Activated CD4-positive, alpha-beta T cell treated with anti-CD3 and anti-CD28 coated beads, Interleukin-2, Interleukin-6, amounts not matched to agents 100 ng/mL and 50 ng/mL, durations not matched to agents 16 hours and 8 hours (primary cell): ENCODE results near the gene CLCNKA.

ENCODE experiments used
- DNase-seq: peaks from one replicate; pipeline ENCODE4 v3.0.0-alpha.2; 2020

Gene CLCNKA

DNA sequence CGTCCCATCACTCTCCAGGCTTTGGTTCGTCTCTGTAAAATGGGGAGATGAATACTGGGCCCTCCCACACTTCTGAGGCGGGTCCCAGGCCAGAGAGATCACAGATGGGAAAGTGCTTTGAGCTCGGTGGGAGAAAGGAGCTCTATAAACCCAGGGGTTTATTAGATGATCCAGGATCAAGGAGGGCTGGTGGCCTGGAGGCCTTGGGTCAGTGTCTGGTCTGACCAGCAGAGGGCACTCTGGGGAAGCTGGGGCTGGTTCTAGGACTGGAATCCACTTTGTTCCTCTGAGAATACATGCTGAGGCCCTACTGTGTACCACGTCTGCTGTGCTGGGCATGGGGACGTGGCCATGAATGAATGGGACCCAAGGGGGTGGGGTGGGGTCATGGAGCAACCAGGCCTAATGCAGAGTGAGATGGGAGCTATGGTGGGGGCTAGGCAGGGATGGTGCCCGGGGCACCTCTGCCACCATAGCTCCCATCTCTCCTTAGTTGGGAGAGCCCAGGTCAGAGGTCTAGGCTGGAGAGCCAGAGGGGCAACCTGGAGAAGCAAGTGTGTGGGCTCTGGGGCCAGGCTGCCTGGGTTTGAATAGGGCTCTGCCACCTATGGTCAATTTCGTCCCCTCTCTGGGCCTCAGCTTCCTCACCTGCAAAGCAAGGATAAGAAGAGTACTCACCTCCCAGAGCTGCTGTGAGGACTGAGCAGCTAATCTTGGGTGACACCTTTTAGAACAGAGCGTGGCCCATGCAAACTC lies 60.6 kb downstream of the CLCNKA start:
- DNase-seq: peak; percentile 78

GRCh38 chr1:16083486-16083885 lies 61.6 kb downstream of the CLCNKA start:
- no peak for DNase-seq
